ENCODE results near the gene FRK. TPM values are rescaled to one million over a fixed set of nuclear protein-coding genes. Genes with fewer than 3 reads are reported as not detected.

The FRK gene
- total RNA-seq, 2 experiments from 2014 or later: 0.13 to 0.46 TPM

DNA sequence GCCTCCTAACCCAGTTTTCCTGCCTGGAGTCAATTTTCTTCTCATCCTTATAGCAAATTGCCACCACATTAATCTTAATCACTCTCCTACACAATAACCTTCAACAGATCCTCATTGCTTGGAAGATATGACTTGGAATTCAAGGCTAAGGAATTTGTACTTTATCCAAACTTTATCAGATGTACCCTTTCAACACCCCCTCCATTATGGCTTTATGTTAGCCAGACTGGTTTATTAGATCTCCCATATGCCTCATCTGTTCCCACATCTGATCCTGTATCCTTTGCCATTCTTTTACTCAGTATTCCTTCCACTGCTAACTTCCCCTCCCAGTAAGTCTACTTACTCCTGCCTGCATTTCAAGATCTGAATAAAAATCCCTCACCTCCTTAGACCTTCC is 4.0 kb upstream of the FRK start:
- no peaks in the 10 kb centered on the region for H3K9me2 ChIP-seq (ENCODE audit: insufficient read depth, low read length)
- H3K4me2 ChIP-seq (ENCODE audit: low read length): no peak overlapping the region
- CTCF ChIA-PET (ENCODE audit: unreplicated experiment): no interaction called here
- H2AFZ ChIP-seq (ENCODE audit: low read length): no peak overlapping the region
- no peak overlapping the region for H3K27ac ChIP-seq (ENCODE audit: low read depth, low read length, poor library complexity, severe bottlenecking)
- intact Hi-C loops (cut with micrococcal nuclease; ENCODE audit: unreplicated experiment): loop anchor here (5.0 kb wide), 1 partner anchor 52 kb away; no protein-coding TSS in a partner anchor
- DNase-seq (ENCODE audit: low spot score): no peak
- H3K4me1 ChIP-seq (ENCODE audit: insufficient read depth, low read length, poor library complexity, severe bottlenecking): no peaks in the 10 kb centered on the region
- POLR2A ChIA-PET: no interaction called here
- no peak overlapping the region for H3K4me3 ChIP-seq (ENCODE audit: low read depth, low read length, poor library complexity, severe bottlenecking)
- H3K79me2 ChIP-seq (ENCODE audit: insufficient read depth, low read depth, low read length): no peaks in the 10 kb centered on the region
- no peak for TF ChIP-seq EZH2phosphoT487 (IDR thresholded peaks at IDR 0.05; ENCODE audit: borderline replicate concordance, low read depth, low read length)
- TF ChIP-seq, protein P1, sequence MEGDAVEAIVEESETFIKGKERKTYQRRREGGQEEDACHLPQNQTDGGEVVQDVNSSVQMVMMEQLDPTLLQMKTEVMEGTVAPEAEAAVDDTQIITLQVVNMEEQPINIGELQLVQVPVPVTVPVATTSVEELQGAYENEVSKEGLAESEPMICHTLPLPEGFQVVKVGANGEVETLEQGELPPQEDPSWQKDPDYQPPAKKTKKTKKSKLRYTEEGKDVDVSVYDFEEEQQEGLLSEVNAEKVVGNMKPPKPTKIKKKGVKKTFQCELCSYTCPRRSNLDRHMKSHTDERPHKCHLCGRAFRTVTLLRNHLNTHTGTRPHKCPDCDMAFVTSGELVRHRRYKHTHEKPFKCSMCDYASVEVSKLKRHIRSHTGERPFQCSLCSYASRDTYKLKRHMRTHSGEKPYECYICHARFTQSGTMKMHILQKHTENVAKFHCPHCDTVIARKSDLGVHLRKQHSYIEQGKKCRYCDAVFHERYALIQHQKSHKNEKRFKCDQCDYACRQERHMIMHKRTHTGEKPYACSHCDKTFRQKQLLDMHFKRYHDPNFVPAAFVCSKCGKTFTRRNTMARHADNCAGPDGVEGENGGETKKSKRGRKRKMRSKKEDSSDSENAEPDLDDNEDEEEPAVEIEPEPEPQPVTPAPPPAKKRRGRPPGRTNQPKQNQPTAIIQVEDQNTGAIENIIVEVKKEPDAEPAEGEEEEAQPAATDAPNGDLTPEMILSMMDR (conservative IDR thresholded peaks at IDR 0.05; ENCODE audit: low read length): no peak
- no peaks in the 10 kb centered on the region for H4K20me1 ChIP-seq (ENCODE audit: insufficient read depth, low read length)
- no TSS peak for BruUV-seq (replicated peaks)
- H3K9me3 ChIP-seq (ENCODE audit: low read length): no peaks in the 10 kb centered on the region
- H3K36me3 ChIP-seq (ENCODE audit: insufficient read depth, low read length): no peaks in the 10 kb centered on the region

- Histone ChIP-seq H4K20me1 (ENCODE audit: insufficient read depth, low read length) (no peaks in the 10 kb centered on the region), H2AFZ (ENCODE audit: low read length) (no peak overlapping the region), H3K9me3 (ENCODE audit: low read length) (no peaks in the 10 kb centered on the region), H3K4me1 (ENCODE audit: insufficient read depth, low read length, poor library complexity, severe bottlenecking) (no peaks in the 10 kb centered on the region), H3K27ac (ENCODE audit: low read depth, low read length, poor library complexity, severe bottlenecking) (no peak overlapping the region), H3K4me3 (ENCODE audit: low read depth, low read length, poor library complexity, severe bottlenecking) (no peak overlapping the region), H3K4me2 (ENCODE audit: low read length) (no peak overlapping the region), H3K36me3 (ENCODE audit: insufficient read depth, low read length) (no peaks in the 10 kb centered on the region), H3K79me2 (ENCODE audit: insufficient read depth, low read depth, low read length) (no peaks in the 10 kb centered on the region), H3K9me2 (ENCODE audit: insufficient read depth, low read length) (no peaks in the 10 kb centered on the region)
- no TSS peak for BruUV-seq (replicated peaks)
- TF ChIP-seq EZH2phosphoT487 (IDR thresholded peaks at IDR 0.05; ENCODE audit: borderline replicate concordance, low read depth, low read length): no peak
- TF ChIP-seq, protein P1 (conservative IDR thresholded peaks at IDR 0.05; ENCODE audit: low read length): no peak
- CTCF ChIA-PET (ENCODE audit: unreplicated experiment): no interaction called here
- no peak for DNase-seq (ENCODE audit: low spot score)
- intact Hi-C loops (cut with micrococcal nuclease; ENCODE audit: unreplicated experiment): loop anchor here (5.0 kb wide), 1 partner anchor 50 kb away; no protein-coding TSS in a partner anchor
- POLR2A ChIA-PET: interaction anchor here (0.6 to 1.6 kb wide), 5 partner anchors 9 to 143 kb away, joined by 3 to 7 read pairs (median 3); no protein-coding TSS in a partner anchor
These were observed 1.8 kb upstream of the FRK start for GRCh38 chr6:116062496-116062895.

DNA sequence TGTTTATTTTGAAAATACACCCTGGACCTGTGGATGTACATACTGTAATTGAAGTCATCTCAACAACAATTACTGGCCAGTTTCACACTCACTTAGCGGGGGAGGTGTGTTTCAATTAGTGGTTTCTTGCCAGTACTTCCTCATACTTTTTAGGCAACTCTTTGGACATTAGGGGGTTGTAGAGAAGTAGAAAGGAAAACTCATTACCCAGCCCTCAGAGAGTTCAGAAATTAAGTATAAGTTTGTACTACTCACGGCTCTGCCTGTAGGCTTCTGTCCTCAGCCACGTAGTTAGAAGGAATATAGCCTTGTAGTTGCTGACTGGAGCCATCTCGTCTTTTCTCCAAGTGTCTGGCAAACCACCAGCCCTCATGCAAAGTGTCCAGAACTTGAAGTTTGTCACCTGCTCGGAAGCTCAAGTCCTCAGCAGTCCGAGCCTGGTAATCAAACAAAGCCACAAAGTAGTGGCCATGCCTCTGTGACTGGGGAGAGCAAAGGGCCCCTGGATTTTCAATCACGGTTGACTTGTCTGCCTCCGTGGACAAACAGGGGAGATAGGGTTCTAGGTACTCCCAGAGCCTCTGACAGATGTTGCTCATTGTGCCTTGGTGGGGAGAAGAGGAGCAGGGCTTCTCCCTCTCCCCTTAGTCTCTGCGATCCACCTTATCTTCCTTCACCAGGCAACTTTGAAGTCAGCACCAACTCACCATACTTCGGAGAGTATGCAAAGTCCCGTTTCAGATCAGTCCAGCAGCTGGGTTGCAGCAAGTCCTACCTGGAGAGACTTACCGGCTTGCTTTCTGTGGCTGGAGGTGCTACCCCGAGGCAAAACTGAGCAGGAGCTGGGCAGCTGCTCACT is 749 bp downstream of the FRK start:
- Histone ChIP-seq H3K27ac (ENCODE audit: low read depth, low read length, poor library complexity, severe bottlenecking) (no peak overlapping the region), H3K9me3 (ENCODE audit: low read length) (no peaks in the 10 kb centered on the region), H3K4me2 (ENCODE audit: low read length) (peak overlapping the region; percentile 26; the same call in 1 of the 2 replicates), H3K4me1 (ENCODE audit: insufficient read depth, low read length, poor library complexity, severe bottlenecking) (no peaks in the 10 kb centered on the region), H3K4me3 (ENCODE audit: low read depth, low read length, poor library complexity, severe bottlenecking) (no peak overlapping the region), H3K79me2 (ENCODE audit: insufficient read depth, low read depth, low read length) (no peaks in the 10 kb centered on the region), H3K36me3 (ENCODE audit: insufficient read depth, low read length) (no peaks in the 10 kb centered on the region), H3K9me2 (ENCODE audit: insufficient read depth, low read length) (no peaks in the 10 kb centered on the region), H4K20me1 (ENCODE audit: insufficient read depth, low read length) (no peaks in the 10 kb centered on the region), H2AFZ (ENCODE audit: low read length) (no peak overlapping the region)
- intact Hi-C loops (cut with micrococcal nuclease; ENCODE audit: unreplicated experiment): loop anchor here (5.0 kb wide), 1 partner anchor 48 kb away; no protein-coding TSS in a partner anchor
- POLR2A ChIA-PET: interaction anchor here (0.9 to 1.6 kb wide), 4 partner anchors 8 to 21 kb away, joined by 3 to 4 read pairs (median 4); no protein-coding TSS in a partner anchor
- BruUV-seq (replicated peaks): no TSS peak
- CTCF ChIA-PET (ENCODE audit: unreplicated experiment): no interaction called here
- TF ChIP-seq EZH2phosphoT487 (IDR thresholded peaks at IDR 0.05; ENCODE audit: borderline replicate concordance, low read depth, low read length): no peak
- TF ChIP-seq, protein P1 (conservative IDR thresholded peaks at IDR 0.05; ENCODE audit: low read length): no peak
- no peak for DNase-seq (ENCODE audit: low spot score)

Data from OCI-LY7 (cell line).